ENCODE measurements around the gene RHOXF1.
"Not testable (repeated sequence)": the region's sequence is repeated elsewhere in the genome, so short reads cannot be mapped to it uniquely, and the experiment has no call there.

DNA sequence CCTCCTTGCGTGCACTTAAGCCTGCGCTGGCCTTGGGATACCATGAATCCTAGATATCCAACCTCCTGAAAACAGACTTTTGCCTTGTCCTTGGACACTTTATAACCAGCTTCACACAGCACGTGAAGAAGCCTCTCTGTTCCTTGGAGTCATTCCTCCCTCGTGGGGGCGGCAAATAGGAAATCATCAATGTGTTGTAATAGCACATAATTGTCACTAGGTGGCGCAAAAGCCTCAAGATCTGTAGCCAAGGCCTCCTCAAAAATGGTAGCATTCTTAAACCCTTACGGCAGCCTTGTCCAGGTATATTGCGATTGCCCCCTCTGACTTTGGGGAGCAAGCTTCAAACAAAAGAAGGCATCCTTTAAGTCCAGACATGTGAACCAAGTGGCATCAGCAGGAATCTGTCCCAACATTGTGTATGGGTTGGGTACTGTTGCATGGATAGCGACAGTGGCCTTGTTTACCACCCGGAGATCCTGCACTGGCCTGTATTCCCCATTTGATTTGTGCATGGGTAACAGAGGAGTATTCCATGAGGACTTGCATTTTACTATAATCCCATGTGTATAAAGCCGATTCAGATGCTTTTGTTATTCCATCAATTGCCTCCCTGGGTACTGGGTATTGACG is 30.0 kb downstream of the RHOXF1 start:
- not testable (repeated sequence) for TF ChIP-seq EP300 (IDR thresholded peaks at IDR 0.05; ENCODE audit: low read depth); POLR2AphosphoS5 (IDR thresholded peaks at IDR 0.05)
- TF ChIP-seq, protein P1, sequence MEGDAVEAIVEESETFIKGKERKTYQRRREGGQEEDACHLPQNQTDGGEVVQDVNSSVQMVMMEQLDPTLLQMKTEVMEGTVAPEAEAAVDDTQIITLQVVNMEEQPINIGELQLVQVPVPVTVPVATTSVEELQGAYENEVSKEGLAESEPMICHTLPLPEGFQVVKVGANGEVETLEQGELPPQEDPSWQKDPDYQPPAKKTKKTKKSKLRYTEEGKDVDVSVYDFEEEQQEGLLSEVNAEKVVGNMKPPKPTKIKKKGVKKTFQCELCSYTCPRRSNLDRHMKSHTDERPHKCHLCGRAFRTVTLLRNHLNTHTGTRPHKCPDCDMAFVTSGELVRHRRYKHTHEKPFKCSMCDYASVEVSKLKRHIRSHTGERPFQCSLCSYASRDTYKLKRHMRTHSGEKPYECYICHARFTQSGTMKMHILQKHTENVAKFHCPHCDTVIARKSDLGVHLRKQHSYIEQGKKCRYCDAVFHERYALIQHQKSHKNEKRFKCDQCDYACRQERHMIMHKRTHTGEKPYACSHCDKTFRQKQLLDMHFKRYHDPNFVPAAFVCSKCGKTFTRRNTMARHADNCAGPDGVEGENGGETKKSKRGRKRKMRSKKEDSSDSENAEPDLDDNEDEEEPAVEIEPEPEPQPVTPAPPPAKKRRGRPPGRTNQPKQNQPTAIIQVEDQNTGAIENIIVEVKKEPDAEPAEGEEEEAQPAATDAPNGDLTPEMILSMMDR (IDR thresholded peaks at IDR 0.05) = not testable (repeated sequence)
